OCI-LY7 (cell line): Measurements from ENCODE around the gene IL1RAPL2. TPM values are rescaled to one million over a fixed set of nuclear protein-coding genes. Genes with fewer than 3 reads are reported as not detected.

Experiments
- BruUV-seq: library from RNA; stranded (reverse); fragments of 400-500 nt; replicated peaks from 2 replicates; lab custom pipeline; 2021; lab: Mats Ljungman, UMichigan
- CTCF ChIA-PET: fragments of 300-600 bp; sonication (Branson Sonifier 250); formaldehyde crosslinking; loops from one replicate; lab custom pipeline; 2022; ENCODE audit warnings: antibody characterized with exemption; ENCODE audit not compliant: unreplicated experiment; lab: Charles Lee
- POLR2A ChIA-PET: fragments of 300-600 bp; sonication (Branson Sonifier 250); formaldehyde crosslinking; loops from one replicate; lab custom pipeline; 2022; ENCODE audit warnings: antibody characterized with exemption; lab: Charles Lee
- DNase-seq: peaks from one replicate; pipeline ENCODE4 v3.0.0-alpha.2; 2015; ENCODE audit warnings: low spot score
- H2AFZ ChIP-seq: fragments of 200-600 bp; sonication (generic), shearing (Covaris generic); 2 replicates; pipeline ENCODE4 v1.6.1; 2014; ENCODE audit warnings: mild to moderate bottlenecking, antibody characterized with exemption, low read length, moderate library complexity
- H3K27ac ChIP-seq: fragments of 200-600 bp; sonication (generic); 2 replicates; pipeline ENCODE4 v1.5.1; 2014; ENCODE audit warnings: mixed run types, low read depth, mild to moderate bottlenecking, moderate library complexity, low read length, inconsistent platforms; ENCODE audit not compliant: poor library complexity, severe bottlenecking
- H3K36me3 ChIP-seq: fragments of 200-600 bp; sonication (generic); 2 replicates; pipeline ENCODE4 v1.6.1; 2014; ENCODE audit warnings: mild to moderate bottlenecking, antibody characterized with exemption, low read length, moderate library complexity, mixed read lengths; ENCODE audit not compliant: insufficient read depth
- H3K4me1 ChIP-seq: fragments of 200-600 bp; sonication (generic); 2 replicates; pipeline ENCODE4 v1.5.1; 2014; ENCODE audit warnings: mild to moderate bottlenecking, low read length; ENCODE audit not compliant: insufficient read depth, poor library complexity, severe bottlenecking
- H3K4me2 ChIP-seq: fragments of 200-600 bp; sonication (generic); 2 replicates; pipeline ENCODE4 v1.6.1; 2014; ENCODE audit warnings: mild to moderate bottlenecking, low read length
- H3K4me3 ChIP-seq: fragments of 200-600 bp; sonication (generic); 2 replicates; pipeline ENCODE4 v1.5.1; 2014; ENCODE audit warnings: mild to moderate bottlenecking, low read depth, low read length; ENCODE audit not compliant: poor library complexity, severe bottlenecking
- H3K79me2 ChIP-seq: fragments of 200-600 bp; sonication (generic); 2 replicates; pipeline ENCODE4 v1.6.1; 2016; ENCODE audit warnings: low read depth, mild to moderate bottlenecking, low read length, moderate library complexity, mixed read lengths; ENCODE audit not compliant: insufficient read depth
- H3K9me2 ChIP-seq: fragments of 200-600 bp; sonication (generic); 2 replicates; pipeline ENCODE4 v1.6.1; 2016; ENCODE audit warnings: mild to moderate bottlenecking, low read length, mixed read lengths; ENCODE audit not compliant: insufficient read depth
- H3K9me3 ChIP-seq: fragments of 200-600 bp; sonication (generic); 2 replicates; pipeline ENCODE4 v1.6.1; 2014; ENCODE audit warnings: mild to moderate bottlenecking, mixed run types, low read length, mixed read lengths
- H4K20me1 ChIP-seq: fragments of 200-600 bp; sonication (generic); 2 replicates; pipeline ENCODE4 v1.6.1; 2014; ENCODE audit warnings: mild to moderate bottlenecking, antibody characterized with exemption, low read length, moderate library complexity, mixed read lengths; ENCODE audit not compliant: insufficient read depth
- CTCF ChIP-seq: fragments of 200-600 bp; sonication (generic); conservative IDR thresholded peaks from 2 replicates; pipeline ENCODE4 v1.5.1; 2014; ENCODE audit warnings: mild to moderate bottlenecking, antibody characterized with exemption, low read length, moderate library complexity, mixed read lengths
- EZH2phosphoT487 ChIP-seq: fragments of 200-600 bp; sonication (generic); IDR thresholded peaks from 2 replicates; pipeline ENCODE4 v1.6.1; 2018; ENCODE audit warnings: low read depth, borderline replicate concordance, mild to moderate bottlenecking, mixed run types, antibody characterized with exemption, low read length, moderate library complexity, mixed read lengths
- intact Hi-C: fragments of 100-400 bp; cut with micrococcal nuclease; formaldehyde crosslinking; loops from one replicate; pipeline ENCODE4 v1.10.0; 2022; ENCODE audit not compliant: unreplicated experiment
- total RNA-seq, 2 experiments: library from RNA; depleted of rRNA in 1 of 2; stranded (reverse); fragments of >200 nt in 1 of 2; shearing (Covaris generic) in 1 of 2; gene quantifications; 2 replicates each; pipeline ENCODE4 v1.2.3, GENCODE V29; 2014 to 2022

IL1RAPL2 gene
- total RNA-seq, 2 experiments from 2014 or later: not detected

DNA sequence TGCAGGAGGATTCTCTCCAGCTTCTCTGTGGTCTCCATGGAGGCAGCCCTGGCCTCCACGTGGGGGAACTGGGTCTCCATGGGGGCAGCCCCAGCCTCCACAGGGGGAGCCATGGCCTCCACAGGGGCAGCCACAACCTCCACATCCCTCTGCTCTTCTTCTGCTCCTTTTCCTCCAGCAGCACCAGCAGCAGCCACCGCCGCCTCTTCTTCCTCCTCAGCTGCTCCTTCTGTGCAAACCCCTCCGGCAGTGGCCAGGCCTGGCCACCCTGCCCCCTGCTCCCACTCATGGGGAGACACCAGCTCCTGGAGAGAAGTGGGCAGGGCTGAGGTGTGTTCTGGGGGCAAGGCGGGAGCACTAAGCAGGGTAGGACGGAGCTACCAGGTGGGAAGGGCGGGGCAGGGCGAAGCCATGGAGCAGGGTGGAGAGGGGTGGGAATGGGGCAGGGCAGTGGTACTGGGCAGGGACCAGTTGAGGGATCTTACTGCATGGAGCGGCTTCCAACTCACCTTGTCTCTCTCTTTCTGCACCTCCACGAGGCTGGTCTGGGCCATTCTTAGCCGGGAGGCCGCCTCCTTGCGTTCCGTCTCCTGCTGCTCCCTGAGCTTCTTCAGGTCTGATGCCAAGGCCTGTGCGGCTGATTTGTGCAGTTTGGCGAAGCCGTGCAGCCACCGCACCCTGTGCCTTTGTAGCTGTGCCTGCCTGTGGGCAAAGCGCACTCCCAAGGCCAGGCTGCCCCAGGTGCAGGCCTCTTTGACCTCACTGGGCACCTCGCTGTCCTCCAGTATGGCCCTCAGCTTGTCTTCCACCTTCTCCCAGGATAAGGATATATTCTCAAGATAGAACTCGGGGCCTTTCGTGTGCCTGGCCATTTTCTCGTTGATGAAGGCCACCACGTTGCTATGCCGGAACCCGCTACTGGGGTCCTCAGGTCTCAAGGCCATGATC lies 653.7 kb downstream of the IL1RAPL2 start:
- ChIA-PET CTCF (no interaction called here), POLR2A (no interaction called here)
- no peaks in the 10 kb centered on the region for H3K9me2 ChIP-seq
- DNase-seq: no peak
- H3K4me1 ChIP-seq: no peaks in the 10 kb centered on the region
- no peak overlapping the region for H2AFZ ChIP-seq
- H4K20me1 ChIP-seq: no peaks in the 10 kb centered on the region
- BruUV-seq: no TSS peak
- no peak overlapping the region for H3K27ac ChIP-seq
- no peaks in the 10 kb centered on the region for H3K36me3 ChIP-seq
- H3K79me2 ChIP-seq: no peaks in the 10 kb centered on the region
- no peaks in the 10 kb centered on the region for H3K9me3 ChIP-seq
- no peak overlapping the region for H3K4me3 ChIP-seq
- no peak overlapping the region for H3K4me2 ChIP-seq
- intact Hi-C loops: no loop called here
- TF ChIP-seq CTCF (no peak), EZH2phosphoT487 (no peak)

- CTCF ChIA-PET: no interaction called here
- no peaks in the 10 kb centered on the region for H4K20me1 ChIP-seq
- POLR2A ChIA-PET: no interaction called here
Observed at GRCh38 chrX:105220636-105221035, 654.6 kb downstream of the IL1RAPL2 start, which contains the start of gene TEX13A. TSS of gene TEX13A (minus strand) at chrX:105220694. CDS start at chrX:105220397, 297 bp downstream.

More at GRCh38 chrX:105220636-105221035, 654.6 kb downstream of the IL1RAPL2 start, which contains the start of gene TEX13A:
- no peaks in the 10 kb centered on the region for H3K9me3 ChIP-seq
- BruUV-seq: no TSS peak
- H3K4me1 ChIP-seq: no peaks in the 10 kb centered on the region
- intact Hi-C loops: no loop called here
- H3K9me2 ChIP-seq: no peaks in the 10 kb centered on the region
- H3K4me3 ChIP-seq: no peak within 1 kb of the TSS
- no peak within 1 kb of the TSS for H3K4me2 ChIP-seq
- H3K79me2 ChIP-seq: no peaks in the 10 kb centered on the region
- no peak within 1 kb of the TSS for H2AFZ ChIP-seq
- TF ChIP-seq CTCF (0 out of 2 replicates have a peak, but pooled peaks have one; percentile 12), EZH2phosphoT487 (no peak)
- H3K36me3 ChIP-seq: no peaks in the 10 kb centered on the region
- no peak for DNase-seq
- H3K27ac ChIP-seq: no peak within 1 kb of the TSS
